ENCODE data around the gene ORC3. TPM values are rescaled to one million over a fixed set of nuclear protein-coding genes. Genes with fewer than 3 reads are reported as not detected.

Gene ORC3
- total RNA-seq: 11.3 and 16.4 TPM in 2 replicates

DNA sequence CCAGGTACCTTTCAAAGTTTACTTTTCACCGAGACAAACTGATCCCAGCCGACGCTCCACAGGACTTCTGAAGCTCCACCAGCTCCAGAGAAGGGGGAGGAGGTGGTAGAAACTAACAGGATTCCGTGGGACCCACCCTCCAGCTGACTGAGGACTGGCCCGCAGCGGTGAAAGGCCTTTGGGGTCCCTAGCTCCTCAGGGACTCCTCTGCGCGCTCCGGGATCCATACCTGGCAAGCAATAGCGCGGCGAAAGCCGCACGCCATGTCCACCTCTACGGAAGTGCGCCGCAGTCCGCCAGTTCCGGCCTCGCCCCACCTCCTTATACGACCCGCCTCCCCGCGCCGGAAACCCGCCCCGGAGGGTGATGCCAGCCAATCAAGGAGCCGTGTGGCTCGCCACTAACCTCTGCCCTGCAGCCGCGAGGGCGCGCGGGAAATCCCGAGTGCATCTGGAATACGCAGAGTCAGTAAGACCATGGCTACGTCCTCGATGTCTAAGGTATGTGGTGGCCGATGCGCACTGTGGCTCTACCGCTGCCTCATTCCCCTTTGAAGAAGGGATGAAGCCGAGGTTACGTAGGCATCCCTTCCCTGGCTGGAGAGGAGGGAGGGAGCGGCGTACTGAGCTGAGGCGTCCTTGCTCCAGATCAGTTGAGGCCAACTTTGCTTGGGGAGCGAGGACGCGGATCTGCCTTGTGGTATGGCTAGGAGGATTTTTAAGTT lies at the start of gene ORC3, which contains the start of gene RARS2:
TSS of gene ORC3 (plus strand) at position 443 of the 724 bp plus-strand sequence. CDS start at position 477, 34 bp downstream.
TSS of gene RARS2 (minus strand) at position 295 of the 724 bp plus-strand sequence. CDS start at position 265, 30 bp downstream.

DNA sequence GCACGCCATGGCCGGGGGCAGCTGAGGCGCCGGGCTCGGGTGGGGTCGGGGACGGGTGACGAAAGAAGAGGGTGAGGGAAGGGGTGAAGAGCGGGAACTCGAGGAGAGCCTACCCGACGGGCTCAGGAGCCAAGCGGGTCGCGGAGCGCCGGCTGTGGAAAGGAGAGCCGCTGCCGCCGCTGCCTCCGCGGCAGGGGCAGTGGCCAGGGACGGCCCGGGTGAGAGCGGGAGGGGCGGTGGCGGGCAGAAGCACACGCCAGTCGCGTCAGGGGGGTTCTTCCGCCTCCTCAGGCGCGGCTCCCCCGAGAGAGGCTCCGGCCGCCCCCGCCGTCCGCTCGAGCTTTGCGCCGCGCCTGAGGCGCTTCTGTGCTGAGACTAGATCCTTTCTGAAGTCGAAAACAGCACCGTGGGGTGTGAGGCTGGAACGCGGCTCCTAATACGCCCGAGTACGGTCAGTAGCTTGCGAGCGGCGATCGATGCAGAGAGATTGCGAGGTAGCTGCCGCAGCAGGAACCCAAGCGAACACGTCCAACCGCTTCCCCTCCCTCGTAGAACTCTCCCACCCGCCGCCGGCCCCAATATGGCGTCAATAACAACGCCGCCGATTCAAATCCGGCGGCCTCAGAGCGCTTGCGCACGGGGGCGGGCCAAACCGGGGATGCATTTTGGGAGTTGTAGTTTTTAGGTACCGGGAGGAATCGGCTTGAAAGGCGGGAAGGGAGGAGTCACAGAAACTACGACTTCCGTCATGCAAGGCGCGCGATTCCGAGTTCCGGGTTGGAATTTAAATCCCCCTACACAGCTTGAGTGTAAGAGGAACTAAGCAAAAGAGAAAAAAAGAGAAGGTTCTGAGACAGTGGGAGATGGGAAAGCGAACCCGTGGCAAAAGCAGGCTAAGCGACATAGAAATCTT lies 112.0 kb downstream of the ORC3 start, which contains the start of gene AKIRIN2:
TSS of gene AKIRIN2 (minus strand) at position 558 of the 913 bp plus-strand sequence. CDS start at position 9, 549 bp downstream.

Other genes starting within 250 kb of the ORC3 start
- 1.4 TPM in 1 of 2 replicates, not detected in the other for gene C6orf163, start 245.3 kb upstream of the ORC3 start, total RNA-seq
- 0.48 TPM in 1 of 2 replicates, not detected in the other for gene CFAP206, start 182.2 kb upstream of the ORC3 start, total RNA-seq
- 10.4 and 17.1 TPM in 2 replicates for gene SLC35A1, start 117.2 kb upstream of the ORC3 start, total RNA-seq
- 24.9 and 29.4 TPM in 2 replicates for gene RARS2, start 148 bp upstream of the ORC3 start, total RNA-seq
- 19.0 and 27.9 TPM in 2 replicates for gene AKIRIN2, start 112.1 kb downstream of the ORC3 start, total RNA-seq

Data from tracheal epithelial cell (primary cell).